Middle frontal gyrus (tissue), 1 donor: Measurements from ENCODE around the gene ACSF3.
A peak's percentile ranks its signal among the peaks of the same experiment; 100 is the strongest.

Experiments used
- DNase-seq: peaks from one replicate; pipeline ENCODE4 v3.0.0-alpha.2; 2015; ENCODE audit warnings: low spot score; ENCODE audit errors: extremely low spot score

ACSF3 gene

DNA sequence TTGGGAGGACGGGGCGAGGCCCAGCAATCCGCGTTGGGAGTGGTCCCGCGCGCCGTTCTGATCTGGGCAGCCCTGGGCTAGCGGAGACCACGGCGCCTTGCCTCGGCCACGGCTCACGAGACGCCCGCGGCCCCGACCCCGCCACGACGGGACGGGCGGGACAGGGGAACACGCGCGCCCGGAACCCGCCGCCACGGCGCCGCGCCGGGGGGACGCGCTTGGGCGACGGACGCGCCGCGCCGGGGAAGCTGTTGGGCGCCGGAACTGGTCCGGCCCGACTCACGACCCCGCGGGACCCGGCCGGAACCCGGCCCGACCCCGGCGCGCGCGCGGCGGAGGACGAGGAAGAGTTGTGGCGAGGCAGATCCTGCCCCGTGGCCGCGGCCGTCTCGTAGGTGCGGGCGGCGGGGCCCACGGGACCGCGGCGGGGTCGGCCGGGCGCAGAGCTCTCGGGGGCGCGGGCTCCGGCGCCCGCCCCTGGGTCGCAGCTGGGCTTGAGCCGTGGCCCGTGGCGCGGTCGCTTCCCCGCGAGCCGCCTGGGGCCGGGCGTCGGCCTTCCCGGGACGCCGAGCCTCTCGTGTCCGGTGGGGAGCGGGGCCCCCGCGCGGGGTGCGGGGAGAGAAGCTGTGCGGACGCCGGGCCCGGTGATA is at the start of gene ACSF3:
TSS of gene ACSF3 (plus strand) at position 251 of the 650 bp plus-strand sequence. CDS start 6,830 bp downstream, outside the sequence.
- DNase-seq = no peak

DNA sequence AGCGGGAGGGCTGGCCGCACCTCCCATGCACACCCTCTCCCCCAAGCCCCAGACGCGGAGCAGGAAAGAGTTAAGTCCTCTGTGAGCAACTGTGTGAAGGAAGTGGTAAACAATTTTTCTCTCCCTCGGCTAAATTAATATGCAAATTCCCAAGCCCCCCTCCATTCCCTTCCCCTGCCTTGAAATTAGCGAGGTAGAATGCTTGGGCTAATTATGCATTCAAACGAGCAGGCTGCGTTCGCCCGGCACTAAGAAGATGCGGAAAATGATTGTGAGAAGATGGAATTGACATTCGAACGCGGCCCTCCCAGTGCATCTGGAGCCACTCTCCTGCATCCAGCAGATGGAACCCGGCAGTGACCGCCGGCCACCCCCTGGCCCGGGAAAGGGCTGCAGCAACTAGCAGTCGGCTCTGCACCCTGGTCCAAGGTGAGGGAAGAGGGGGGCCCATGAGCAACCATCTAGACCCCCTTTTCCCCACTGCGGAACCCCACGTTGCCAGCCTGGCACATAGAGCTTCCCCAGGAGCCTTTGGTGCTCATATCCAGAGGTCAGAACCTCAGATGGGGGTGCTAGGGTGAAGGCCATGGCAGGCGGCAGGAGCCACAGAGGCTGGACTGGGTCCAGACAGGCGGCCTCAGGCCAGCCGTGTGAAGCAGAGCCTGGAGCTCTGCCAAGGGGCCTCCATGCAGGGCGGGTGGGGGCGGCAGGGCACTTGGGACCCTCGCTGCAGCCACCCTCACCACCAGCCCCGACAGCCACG is 49.1 kb upstream of the ACSF3 start:
- no peak for DNase-seq

DNA sequence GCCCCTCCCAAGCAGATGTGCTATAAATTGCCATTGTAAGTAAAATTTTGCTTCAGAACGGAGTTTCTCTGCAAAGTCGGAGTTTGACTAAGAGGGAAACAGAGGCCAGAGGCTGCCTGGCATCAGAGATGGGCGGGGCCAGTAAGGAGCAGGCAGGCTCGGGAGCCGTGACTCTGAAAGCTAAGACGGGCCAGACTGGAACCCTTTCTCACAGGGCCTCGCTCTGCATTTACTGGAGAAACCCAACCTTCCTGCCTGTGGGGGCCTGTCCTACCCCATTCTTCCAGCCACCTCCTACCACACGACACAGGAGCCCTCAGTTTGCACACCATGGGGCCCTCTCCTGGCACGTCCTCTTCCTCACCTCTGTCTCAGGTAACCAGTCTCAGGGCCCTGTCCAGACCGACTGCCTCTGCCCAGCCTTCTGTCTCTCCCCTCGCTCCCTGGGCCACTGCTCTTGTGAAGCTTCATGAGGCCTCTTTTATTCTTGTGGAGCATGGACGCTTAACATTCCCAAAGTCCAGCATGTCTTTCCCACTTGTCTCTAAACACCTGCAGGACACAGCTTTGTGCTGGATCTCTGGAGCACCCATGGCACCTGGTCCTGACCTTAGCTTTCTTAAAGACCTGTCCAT is 48.4 kb upstream of the ACSF3 start:
- no peak for DNase-seq

DNA sequence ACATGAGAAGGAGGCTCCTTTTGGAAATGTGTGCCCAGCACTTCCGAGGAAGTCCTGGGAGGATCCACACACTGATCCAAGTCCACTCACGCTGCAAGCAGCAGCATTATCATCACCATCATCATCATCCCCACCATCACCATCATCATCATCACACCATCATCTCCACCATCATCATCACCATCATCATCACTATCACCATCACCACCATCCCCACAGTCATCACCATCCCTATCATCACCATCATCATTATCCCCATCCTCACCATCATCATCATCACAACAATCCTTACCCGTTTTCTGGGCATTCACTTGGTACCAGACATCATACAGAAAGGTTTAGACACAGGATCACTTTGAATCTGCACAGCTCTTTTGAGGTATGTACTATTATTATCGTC is 47.8 kb upstream of the ACSF3 start:
- DNase-seq = no peak

DNA sequence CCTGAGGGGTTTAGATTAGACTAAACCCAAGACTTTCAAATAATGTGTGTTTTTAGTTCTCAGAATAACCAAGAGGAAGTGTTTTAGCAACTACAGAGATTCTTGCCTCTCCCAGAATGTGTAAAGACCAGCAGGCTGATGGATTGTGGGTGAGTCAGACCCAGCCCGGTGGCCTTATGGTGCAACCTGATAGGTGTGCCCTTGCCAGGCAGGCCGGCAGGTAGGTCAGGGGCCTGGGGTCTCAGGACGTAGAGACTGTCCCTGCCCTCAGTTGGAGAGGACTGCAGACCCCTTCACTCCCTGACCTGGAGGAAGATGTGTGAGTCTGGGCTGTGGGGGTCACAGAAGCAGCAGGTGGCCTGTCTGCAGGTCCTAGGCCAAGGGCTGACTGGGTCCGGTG is 47.2 kb upstream of the ACSF3 start:
- no peak for DNase-seq

DNA sequence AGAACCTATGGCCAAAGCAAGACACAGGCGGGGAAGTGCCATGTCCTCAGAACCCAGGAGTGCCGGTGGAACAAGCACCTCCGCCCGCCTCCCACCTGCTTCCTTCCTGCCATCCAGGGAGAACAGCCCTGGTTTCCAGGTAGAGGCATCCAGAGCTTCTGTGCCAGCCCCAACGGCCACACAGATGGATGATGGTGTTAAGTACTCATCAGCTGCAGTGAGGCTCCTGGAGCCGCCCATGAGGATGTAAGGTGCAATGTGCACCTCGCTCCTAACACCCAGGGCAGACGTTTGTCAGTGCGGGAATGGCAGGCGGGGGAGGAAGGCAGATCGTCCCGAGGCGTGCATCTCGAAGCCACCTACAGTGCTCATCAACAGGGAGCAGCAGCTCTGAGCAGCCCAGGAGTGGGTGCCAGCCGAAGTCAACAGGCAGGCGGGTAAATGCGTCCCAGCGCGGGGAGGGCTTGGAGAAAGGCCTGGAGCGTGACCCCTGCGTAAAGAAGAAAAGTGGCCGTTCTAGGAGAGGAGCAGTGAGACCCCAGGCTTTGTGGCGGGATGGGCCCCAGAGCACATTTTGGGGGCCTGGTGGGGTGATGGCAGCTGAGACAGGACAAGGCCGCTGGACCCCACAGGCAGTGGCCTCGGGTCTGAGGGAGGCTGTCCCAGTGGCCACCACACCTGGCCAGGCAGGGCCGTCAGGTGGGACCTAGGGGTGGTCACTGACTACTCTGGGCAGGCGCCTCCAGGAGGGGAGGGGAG is 46.1 kb upstream of the ACSF3 start:
- no peak for DNase-seq

DNA sequence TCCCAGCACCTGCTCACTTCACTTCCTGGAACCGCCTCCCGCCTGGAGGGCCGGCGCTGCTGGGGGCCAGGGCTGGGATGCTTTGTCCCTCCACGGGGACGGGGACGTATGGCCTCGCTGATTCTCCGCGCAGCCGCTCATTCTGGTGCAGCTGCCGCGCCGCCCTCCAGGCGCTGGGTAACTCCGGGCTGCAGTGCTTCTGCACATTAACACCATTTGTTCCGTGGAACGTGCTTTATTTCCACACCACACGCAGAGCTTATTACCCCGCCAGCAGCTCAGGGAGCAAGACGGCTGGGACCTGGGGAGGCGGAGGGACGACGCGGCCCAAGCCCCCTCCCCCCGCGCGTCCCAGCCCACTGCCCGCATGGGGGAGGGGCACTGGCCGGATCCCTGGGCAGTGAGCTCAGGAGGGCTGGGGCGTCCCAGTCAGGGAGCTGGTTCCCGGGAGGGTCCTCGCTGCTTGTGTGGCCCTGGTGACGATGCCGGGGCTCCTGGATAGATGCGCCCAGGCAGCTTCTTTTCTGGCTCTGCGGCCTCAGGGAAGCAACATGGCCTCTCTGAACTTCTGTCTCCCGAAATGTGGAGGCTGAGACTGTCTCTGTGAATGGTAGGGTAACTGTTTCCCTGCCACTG is 45.4 kb upstream of the ACSF3 start:
- DNase-seq = no peak

DNA sequence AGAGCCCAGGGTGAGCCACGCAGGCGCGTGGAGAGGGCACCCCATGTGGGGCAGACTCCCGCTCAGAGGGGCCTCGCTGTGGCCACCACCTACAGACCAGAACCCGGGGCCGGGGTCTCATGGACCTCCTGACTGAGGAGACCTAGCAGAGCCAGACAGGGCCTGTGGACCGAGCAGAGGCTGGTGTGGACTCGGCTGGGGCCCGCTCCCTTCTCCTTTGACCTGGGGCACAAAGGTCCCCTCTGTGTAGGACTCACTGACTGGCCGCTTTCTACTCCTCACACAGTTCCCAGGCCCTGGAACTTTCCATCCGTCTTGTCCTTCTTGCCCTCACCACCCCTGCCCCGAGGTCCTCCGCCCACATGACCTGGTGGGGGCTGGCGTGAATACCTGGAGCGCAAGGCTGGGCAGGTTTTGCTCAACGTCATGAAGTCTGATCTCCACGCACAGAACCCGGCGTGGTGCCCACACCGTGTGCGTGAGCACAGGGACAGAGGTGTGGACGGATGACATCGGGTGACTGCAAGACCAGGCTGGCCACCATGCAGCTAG is 44.7 kb upstream of the ACSF3 start:
- no peak for DNase-seq

DNA sequence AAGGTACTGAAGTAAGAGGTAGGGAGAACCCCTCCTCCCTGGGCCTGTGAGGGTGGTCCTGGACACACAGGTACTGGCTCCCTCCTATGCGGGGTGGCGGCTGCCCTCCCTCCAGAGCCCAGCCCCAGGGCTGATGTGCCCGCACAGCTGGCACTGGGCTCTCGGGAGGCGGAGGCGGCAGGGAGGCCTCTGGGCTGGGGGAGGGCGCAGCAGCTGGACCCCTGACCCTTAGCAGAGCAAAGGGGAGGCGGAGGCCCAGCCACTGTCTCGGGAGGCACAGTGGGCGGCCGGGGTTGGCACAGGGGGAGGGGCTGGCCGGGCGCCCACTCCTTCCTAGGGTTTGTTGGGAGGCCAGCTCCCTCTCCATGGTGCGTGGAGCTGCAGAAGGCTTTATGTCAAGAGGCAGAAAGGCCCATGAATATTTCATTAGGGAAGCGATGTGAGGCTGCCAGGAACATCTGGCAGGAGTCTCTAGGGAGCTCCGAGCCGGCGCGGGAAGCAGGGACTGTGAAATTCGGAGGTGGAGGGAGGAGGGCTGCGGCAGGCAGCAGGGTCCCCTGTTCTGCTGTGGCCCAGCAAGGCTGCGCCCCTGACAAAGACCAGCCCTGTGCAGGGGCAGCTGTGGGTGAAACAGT is 44.1 kb upstream of the ACSF3 start:
- DNase-seq = peak; percentile 25

DNA sequence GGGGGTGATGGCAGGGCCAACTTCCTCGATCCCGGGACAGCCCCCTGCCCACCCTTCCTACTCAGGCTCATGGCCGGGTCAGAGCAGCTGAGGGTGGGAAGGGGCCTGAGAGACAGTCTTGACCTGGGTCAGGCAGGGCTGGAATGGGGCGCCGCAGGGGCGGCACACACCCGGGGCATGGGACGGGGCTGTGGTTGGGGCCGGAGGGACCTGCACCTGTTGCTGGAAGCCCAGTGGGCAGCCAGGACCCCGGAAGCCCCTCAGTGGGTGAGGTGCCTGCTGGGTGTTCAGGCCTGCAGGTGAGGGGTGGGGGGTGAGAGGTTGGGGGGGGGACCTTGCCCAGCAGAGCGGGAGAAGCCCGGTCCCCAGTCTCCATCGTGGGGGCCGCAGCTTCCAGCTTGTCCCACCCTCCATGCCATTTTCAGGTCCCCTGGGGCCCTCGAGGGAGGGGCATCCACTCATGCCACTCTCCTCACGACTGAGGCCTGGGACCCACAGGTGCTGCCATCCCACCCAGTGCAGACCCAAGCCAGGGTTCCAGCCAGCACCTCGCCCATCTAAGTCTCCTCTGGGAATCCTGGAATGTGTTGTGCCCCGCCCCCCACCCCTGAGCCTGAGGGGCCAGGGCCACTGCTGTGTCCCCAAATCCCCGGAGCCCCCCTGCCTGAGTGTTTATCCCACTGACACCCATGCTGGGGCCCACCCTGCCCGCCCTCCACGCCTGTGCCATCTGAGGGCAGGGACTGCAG is 43.4 kb upstream of the ACSF3 start:
- no peak for DNase-seq

DNA sequence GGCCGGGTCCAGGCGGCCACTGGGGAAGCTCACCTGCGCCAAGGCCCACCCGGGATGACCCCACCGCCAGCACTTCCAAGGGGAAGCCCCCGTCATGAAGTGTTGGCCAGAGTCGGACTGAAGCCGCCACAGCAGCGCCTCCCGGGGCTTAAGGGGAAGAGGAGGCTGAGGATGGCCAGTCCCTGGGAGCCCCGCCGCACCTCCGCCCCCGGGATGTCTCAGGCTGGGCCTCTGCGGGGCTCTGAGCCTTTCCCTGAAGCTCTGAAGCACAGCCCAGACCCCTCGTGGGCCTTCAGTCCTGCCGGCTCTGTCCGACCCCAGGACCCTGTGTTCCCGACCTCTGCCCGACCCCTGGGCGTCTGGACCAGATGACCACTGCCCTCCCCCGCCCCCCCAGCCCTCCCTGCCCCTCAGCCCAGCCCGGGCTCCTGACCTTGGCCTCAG is 42.8 kb upstream of the ACSF3 start:
- DNase-seq = no peak

DNA sequence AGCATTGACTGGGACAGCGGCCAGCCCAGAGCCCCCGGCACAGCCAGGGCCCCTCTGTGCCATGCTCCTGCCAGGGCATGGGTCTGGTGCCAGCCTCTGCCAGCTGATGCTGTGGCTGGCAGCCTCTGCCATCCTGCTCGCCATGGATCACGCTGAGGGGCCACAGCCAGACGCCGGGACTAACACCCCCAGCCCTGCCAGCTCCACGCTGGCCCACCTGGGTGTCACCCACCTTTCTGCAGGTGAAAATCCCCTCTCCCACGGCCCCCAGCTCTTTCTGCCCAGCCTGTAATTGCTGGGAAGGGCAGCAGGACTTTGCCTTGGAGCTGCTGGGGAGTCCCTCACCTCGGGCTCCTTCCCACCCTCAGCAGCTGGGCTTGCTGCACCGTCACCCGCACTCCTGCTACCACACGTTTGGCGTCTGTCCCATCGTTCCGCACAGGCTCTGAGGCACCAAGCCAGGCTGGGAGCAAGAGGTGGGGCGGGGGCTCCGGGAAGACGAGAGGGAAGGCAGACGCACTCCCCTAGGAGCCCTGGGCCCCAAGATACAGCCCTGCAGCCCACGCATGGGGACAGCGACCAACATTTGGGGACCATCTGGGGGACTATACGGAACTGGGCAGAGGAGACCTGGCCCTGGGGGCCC is 42.0 kb upstream of the ACSF3 start:
- DNase-seq = no peak

DNA sequence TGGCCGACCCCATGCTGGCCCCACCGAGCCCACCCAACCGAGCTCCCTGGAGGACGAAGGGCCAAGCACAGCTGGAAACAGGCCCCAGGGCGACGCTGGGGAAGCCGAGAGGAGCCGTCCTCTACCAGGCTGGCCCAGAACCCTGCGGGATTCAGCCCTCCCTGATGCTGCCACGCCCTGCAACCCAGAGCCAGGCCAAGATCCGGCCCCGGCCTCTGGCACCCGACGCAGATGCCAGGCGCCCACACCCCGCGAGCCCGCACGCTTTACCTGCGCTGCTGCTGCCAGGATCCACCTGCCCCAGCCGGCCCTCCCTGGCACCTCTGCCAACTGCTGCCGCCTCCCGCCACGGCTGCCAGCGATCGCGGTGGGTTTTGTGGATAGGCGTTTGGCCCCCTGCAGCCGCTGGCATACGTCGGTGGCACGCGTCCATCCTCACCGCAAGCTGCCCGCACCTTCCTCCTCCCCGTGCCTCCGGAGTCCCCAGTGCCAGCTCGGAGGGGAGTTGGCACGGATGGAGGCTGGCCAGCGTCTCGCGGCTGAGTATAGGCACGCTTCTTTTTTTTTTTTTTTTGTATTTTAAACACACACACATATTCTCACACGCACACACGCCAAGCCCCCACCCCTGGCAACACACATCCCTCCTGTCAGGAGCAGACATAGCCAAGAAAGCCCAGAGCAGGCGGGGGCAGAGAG is 41.3 kb upstream of the ACSF3 start:
- no peak for DNase-seq

DNA sequence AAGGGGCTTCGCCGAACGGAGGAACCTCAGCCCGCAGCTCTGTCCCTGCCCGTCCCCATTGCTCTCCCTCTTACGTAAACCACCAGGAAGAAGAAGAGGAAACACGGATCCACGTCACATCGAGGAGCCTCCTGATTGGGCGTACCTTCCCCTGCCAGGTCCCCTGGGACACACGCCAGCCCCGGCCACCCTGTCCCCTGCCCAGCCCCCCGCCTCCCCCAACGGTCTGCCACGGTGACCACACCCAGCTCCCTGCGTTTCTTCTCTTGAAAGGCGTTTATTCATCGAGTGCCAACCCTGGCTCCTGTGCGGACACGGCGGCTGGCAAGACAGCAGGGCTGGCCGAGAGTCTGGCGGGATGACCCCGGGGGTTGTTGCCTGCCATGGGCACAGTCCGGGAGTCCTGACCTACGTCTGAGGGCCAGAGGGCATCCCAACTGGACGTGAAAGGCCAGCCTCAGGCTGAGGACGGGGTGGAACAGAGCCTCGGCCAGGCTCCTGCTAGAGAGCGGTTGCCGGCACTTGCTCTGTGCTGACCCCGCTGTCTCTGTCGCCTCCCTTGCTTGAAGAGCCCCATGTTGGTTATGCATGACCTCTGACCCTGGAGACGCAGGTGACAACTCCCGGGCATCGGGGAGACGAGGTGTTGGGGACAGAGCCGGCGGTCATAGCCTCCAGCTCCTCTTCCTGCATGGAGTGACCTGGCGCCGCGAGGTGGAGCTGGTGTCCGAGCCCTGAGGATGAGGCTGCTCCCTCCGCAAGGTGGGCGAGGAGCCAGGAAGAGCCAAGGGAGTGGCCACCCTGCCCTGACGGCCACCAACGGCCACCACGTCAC is 40.5 kb upstream of the ACSF3 start:
- DNase-seq = peak; percentile 27

DNA sequence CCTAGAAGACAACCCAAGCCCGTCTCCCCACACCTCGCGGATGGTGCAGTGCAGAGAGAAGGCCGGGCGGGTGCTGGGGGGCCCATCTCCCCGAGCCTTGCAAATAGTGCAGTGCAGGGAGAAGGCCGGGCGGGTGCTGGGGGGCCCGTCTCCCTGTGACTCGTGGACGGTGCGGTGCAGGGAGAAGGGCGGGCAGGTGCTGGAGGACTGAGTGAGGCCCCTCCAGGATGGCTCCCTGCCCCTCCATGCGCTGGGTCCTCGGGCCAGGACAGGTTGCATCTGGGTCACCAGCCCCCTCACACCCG is 40.0 kb upstream of the ACSF3 start:
- DNase-seq = no peak

DNA sequence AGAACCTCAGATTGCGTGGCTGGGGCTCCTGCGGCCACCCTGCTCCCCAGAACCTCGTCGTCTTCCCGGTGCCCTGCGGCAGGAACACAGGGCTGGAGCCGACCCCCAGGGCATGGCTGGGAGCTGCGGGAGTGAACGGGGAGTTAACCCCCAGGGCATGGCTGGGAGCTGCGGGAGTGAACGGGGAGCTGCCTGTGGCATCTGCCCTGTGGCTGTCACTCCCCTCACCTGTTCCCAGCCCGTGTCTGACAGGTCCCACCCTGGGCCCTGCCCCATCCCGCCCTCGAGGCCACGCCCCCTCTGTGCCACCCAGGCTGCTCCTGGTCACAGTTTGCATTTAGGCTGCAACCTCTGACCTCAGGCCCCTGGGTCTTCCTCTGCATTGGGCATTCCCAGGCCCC is 39.4 kb upstream of the ACSF3 start:
- no peak for DNase-seq

DNA sequence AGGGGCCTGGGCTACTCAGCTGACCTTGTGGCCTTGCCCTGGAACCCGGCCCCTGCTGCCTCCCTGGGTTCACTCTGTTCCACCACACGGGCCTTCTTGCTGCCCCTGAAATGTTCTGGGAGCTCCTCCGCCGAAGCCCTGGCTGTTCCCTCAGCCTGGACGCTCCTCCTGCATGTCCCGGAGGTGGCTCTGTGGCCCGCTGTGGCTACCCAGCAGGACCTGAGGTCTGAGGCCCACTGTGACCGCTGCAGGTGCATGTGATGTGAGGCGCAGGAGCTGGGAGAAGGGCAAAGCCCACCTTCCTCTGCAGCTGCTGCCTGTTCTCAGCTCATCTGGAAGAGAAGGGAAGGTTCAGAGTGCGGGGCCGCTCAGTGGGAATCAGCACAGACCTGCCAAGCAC is 38.9 kb upstream of the ACSF3 start:
- no peak for DNase-seq

DNA sequence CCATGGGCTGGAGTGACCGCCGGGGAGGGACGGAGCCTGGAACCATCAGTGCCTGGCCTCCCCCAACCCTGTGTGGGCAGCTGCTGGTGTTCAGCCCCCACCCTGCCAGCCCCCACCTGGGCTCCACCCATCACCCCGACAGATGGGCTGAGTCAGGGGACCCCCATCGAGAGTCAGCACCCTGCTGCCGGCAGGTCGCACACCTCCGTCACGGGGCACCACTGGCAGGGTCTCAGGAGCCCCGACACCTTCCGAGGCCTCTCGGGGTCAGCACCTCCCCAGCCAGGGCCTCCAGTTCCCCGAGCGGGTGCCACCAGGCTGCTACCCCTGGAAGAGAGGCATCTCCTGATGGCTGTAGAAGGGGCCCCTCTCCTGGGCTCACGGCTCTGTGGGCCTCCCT is 38.3 kb upstream of the ACSF3 start:
- no peak for DNase-seq
